CD4-positive, CD25-positive, alpha-beta regulatory T cell (primary cell): ENCODE measurements around the gene LMAN2. TPM values are rescaled to one million over a fixed set of nuclear protein-coding genes. Genes with fewer than 3 reads are reported as not detected.
"Not testable (repeated sequence)": the region's sequence is repeated elsewhere in the genome, so short reads cannot be mapped to it uniquely, and the experiment has no call there.

Experiments used
- ATAC-seq, 2 donors: fragments of 150-1000 bp; cut with Tn5 transposase; one replicate each; pipeline ENCODE4 v1.10.0; 2021; ENCODE audit warnings: low read depth in 2 of 2, moderate number of reproducible peaks in 2 of 2, moderate library complexity in 1 of 2
- DNase-seq, 3 donors: peaks; one replicate each; pipeline versions ENCODE4 v3.0.0 to v3.0.0-alpha.2; 2012 to 2022; ENCODE audit warnings: mixed read lengths in 1 of 3
- H3K27ac ChIP-seq: one replicate; pipeline ENCODE4 v1.7.0; 2013; ENCODE audit warnings: mild to moderate bottlenecking, low read length; ENCODE audit not compliant: insufficient read depth, poor library complexity, severe bottlenecking
- H3K27me3 ChIP-seq: one replicate; pipeline ENCODE4 v1.7.0; 2013; ENCODE audit warnings: low read length; ENCODE audit not compliant: control insufficient read depth, insufficient read depth
- H3K36me3 ChIP-seq: one replicate; pipeline ENCODE4 v1.7.0; 2013; ENCODE audit warnings: mild to moderate bottlenecking, low read length, moderate library complexity; ENCODE audit not compliant: control insufficient read depth, insufficient read depth
- H3K4me1 ChIP-seq: 2 replicates; pipeline ENCODE4 v1.7.0; 2013; ENCODE audit warnings: mild to moderate bottlenecking, low read length; ENCODE audit not compliant: insufficient read depth, control insufficient read depth, poor library complexity, severe bottlenecking
- H3K4me3 ChIP-seq: one replicate; pipeline ENCODE4 v1.7.0; 2013; ENCODE audit warnings: low read depth, mild to moderate bottlenecking, low read length, moderate library complexity
- H3K9me3 ChIP-seq, 2 experiments: 1 replicate in 1 of 2; 2 replicates in 1 of 2; pipeline ENCODE4 v1.7.0; 2013; ENCODE audit warnings: low read length in 2 of 2, mild to moderate bottlenecking in 1 of 2, moderate library complexity in 1 of 2; ENCODE audit not compliant: control insufficient read depth in 2 of 2
- H3K27ac Mint-ChIP-seq, 3 donors: one replicate each; pipeline ENCODE4 v1.8.0; 2020 to 2022; ENCODE audit warnings: mild to moderate bottlenecking in 3 of 3, mixed read lengths in 3 of 3, moderate library complexity in 2 of 3
- H3K27me3 Mint-ChIP-seq: one replicate; pipeline ENCODE4 v1.8.0; 2022; ENCODE audit warnings: mild to moderate bottlenecking, mixed read lengths
- H3K36me3 Mint-ChIP-seq: one replicate; pipeline ENCODE4 v1.8.0; 2020; ENCODE audit warnings: mixed read lengths
- H3K4me1 Mint-ChIP-seq, 4 donors: one replicate each; pipeline ENCODE4 v1.8.0; 2020 to 2022; ENCODE audit warnings: mixed read lengths in 4 of 4, mild to moderate bottlenecking in 1 of 4
- H3K4me3 Mint-ChIP-seq, 4 donors: one replicate each; pipeline ENCODE4 v1.8.0; 2020 to 2022; ENCODE audit warnings: mild to moderate bottlenecking in 4 of 4, mixed read lengths in 4 of 4, moderate library complexity in 3 of 4
- H3K9me3 Mint-ChIP-seq, 7 donors: one replicate each; pipeline ENCODE4 v1.8.0; 2020 to 2022; ENCODE audit warnings: mixed read lengths in 7 of 7, mild to moderate bottlenecking in 3 of 7, moderate library complexity in 2 of 7
- polyA plus RNA-seq, 4 donors: library from polyadenylated mRNA; unstranded; fragments of 300-500 nt; fragmentation: Illumina TruSeq; gene quantifications; one replicate each; pipeline ENCODE4 v1.2.3, GENCODE V29; 2021
- total RNA-seq: library from RNA; stranded (reverse); gene quantifications from one replicate; pipeline ENCODE4 v1.2.3, GENCODE V29; 2022

Gene LMAN2
- total and polyA plus RNA-seq, 5 donors from 2014 or later: 77.9 to 289 (median 237) TPM

DNA sequence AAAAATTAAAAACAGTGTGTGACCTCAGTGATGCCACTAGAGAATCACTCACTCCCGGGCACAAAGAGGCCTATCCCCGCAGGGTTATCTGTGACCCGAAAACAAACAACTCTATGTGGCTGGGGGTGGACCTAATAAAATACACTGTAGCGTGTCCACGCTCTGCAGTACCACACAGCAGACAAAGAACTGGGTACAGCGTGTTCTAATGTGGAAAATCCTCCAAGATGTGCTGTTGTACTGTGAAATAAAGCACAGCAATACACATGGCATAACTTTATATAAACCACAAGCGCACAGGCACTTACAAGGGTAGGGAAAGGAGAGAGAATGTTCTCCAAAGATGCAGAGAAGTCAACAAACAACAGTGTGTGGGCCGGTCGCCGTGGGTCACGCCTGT is 24.6 kb upstream of the LMAN2 start:
- no peaks in the 10 kb centered on the region for H3K9me3 Mint-ChIP-seq
- peaks cover 5 to 59% (median 18%) of the 10 kb centered on the region in 4 donors for H3K4me1 Mint-ChIP-seq
- ATAC-seq: no peak
- Histone ChIP-seq H3K27me3 (no peaks in the 10 kb centered on the region), H3K27ac (no peak overlapping the region), H3K9me3 (no peaks in the 10 kb centered on the region), H3K4me3 (no peak overlapping the region), H3K4me1 (peaks cover 37% of the 10 kb centered on the region), H3K36me3 (peaks cover 9% of the 10 kb centered on the region)
- H3K36me3 Mint-ChIP-seq: no peaks in the 10 kb centered on the region
- peak overlapping the region in 2 of 3 donors; percentile 75 to 85 for H3K27ac Mint-ChIP-seq
- no peaks in the 10 kb centered on the region for H3K27me3 Mint-ChIP-seq
- no peak overlapping the region for H3K4me3 Mint-ChIP-seq
- DNase-seq: no peak

DNA sequence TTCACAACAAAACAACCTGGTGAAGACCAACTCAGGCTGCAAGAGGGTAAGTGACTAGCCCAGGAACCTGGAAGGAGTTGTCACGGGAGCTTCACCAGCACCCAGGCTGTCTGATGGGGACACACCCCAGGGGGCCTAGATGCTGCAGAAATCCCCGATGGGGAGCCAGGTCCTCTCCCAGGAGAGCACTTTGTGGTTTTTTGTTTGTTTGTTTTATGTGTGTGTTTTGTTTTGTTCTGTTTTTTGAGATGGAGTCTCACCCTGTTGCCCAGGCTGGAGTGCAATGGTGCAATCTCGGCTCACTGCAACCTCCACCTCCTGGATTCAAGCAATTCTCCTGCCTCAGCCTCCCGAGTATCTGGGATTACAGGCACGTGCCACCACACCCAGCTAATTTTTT is 24.0 kb upstream of the LMAN2 start:
- not testable (repeated sequence) for H3K4me3 Mint-ChIP-seq, H3K36me3 Mint-ChIP-seq, H3K9me3 ChIP-seq, H3K4me3 ChIP-seq, ATAC-seq, H3K27me3 ChIP-seq, H3K27me3 Mint-ChIP-seq, DNase-seq, H3K27ac ChIP-seq, H3K9me3 Mint-ChIP-seq, H3K36me3 ChIP-seq
- Mint-ChIP-seq H3K4me1 (peaks cover 5 to 61% (median 18%) of the 10 kb centered on the region in 4 donors), H3K27ac (peak overlapping the region; percentile 75 to 92 (median 85))
- H3K4me1 ChIP-seq: peaks cover 41% of the 10 kb centered on the region

- H3K4me3 ChIP-seq: no peak overlapping the region
- H3K27me3 ChIP-seq: no peaks in the 10 kb centered on the region
- no peaks in the 10 kb centered on the region for H3K9me3 ChIP-seq
- no peak for ATAC-seq
- H3K27ac Mint-ChIP-seq: peak overlapping the region; percentile 85 to 93 (median 86)
- H3K4me3 Mint-ChIP-seq: peak overlapping the region; percentile 19 to 68 (median 49)
- H3K36me3 Mint-ChIP-seq: peaks cover 3% of the 10 kb centered on the region
- H3K27ac ChIP-seq: peak overlapping the region; percentile 69
- no peaks in the 10 kb centered on the region for H3K27me3 Mint-ChIP-seq
- H3K4me1 Mint-ChIP-seq: peaks cover 7 to 66% (median 23%) of the 10 kb centered on the region in 4 donors
- DNase-seq: no peak
- H3K4me1 ChIP-seq: peaks cover 54% of the 10 kb centered on the region
- H3K36me3 ChIP-seq: peaks cover 16% of the 10 kb centered on the region
- no peaks in the 10 kb centered on the region for H3K9me3 Mint-ChIP-seq
These were observed 22.7 kb upstream of the LMAN2 start for GRCh38 chr5:177374211-177374610.

- H3K4me3 ChIP-seq: no peak overlapping the region
- Mint-ChIP-seq H3K4me1 (peaks cover 10 to 68% (median 26%) of the 10 kb centered on the region in 4 donors), H3K27me3 (no peaks in the 10 kb centered on the region), H3K27ac (peak overlapping the region; percentile 85 to 93 (median 86)), H3K36me3 (peaks cover 7% of the 10 kb centered on the region), H3K9me3 (no peaks in the 10 kb centered on the region), H3K4me3 (peak overlapping the region in 3 of 4 donors; percentile 19 to 63 (median 43))
- no peak for ATAC-seq
- peaks cover 58% of the 10 kb centered on the region for H3K4me1 ChIP-seq
- no peaks in the 10 kb centered on the region for H3K9me3 ChIP-seq
- H3K36me3 ChIP-seq: peaks cover 19% of the 10 kb centered on the region
- peak overlapping the region; percentile 69 for H3K27ac ChIP-seq
- DNase-seq: no peak
- H3K27me3 ChIP-seq: no peaks in the 10 kb centered on the region
These were observed 22.3 kb upstream of the LMAN2 start for GRCh38 chr5:177373806-177374205.

DNA sequence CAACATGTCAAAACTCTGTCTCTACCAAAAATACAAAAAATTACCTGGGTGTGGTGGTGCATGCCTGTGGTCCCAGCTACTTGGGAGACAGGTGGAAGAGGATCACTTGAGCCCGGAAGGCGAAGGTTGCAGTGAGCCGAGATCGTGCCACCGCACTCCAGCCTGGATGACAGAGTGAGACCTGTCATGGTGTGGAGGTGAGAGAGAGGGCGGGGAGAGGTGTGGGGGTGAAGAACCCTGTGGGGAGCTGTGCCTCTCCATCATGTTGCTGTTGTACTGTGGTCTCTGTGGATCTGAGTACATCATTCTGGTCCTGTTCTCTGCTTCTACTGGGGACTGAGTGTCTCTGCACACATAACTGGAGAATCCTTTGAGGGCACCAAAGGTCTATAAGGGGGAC is 21.4 kb upstream of the LMAN2 start:
- DNase-seq (no peak), ATAC-seq (peak in 1 of 2 donors; percentile 6)
- Histone ChIP-seq H3K4me1 (peaks cover 59% of the 10 kb centered on the region), H3K9me3 (no peaks in the 10 kb centered on the region), H3K36me3 (peaks cover 28% of the 10 kb centered on the region), H3K27me3 (no peaks in the 10 kb centered on the region), H3K4me3 (peak overlapping the region; percentile 51), H3K27ac (peak overlapping the region; percentile 69)
- peak overlapping the region; percentile 63 to 83 (median 74) for H3K4me3 Mint-ChIP-seq
- H3K9me3 Mint-ChIP-seq: no peaks in the 10 kb centered on the region
- peaks cover 14% of the 10 kb centered on the region for H3K36me3 Mint-ChIP-seq
- H3K27ac Mint-ChIP-seq: peak overlapping the region; percentile 70 to 93 (median 85)
- H3K4me1 Mint-ChIP-seq: peaks cover 10 to 76% (median 33%) of the 10 kb centered on the region in 4 donors
- H3K27me3 Mint-ChIP-seq: no peaks in the 10 kb centered on the region

DNA sequence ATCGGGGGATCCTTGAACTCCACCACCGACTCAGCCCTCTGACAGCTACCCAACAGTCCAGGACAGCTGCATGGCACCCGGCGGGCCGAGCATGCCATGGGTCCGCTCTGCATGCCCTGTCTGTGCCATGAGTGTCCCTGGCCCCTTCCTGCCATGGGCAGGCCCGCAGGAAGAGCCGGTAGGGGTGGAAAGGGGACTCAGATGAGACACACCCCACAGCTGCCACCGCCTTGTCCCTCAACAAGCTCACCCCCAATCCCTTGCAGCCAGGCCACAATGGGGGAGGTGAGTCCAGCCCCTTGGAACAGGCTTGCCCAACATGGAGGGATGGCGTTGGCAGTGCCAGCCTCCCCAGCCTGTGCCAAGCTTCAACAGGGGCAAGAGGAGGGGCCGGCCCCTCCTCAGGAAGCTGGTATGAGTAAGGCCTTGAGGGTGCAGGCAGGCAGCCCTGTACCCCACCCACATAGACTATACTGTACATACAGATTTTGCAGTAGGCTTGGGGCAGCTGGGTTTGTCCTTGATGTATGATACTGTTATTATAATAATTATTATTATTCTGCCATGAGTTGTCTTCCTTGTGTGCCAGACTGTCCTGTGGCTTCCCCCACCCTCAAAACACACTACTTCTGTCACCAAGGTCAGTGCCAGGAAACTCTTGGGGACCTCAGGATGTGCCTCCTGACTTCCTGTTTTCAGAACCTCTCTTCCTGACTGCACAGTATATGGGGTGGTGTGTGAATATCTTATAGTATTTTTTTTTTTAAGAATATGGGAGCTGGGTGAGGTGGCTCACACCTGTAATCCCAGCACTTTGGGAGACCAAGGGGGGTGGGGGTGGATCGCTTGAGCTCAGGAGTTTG is 20.8 kb upstream of the LMAN2 start:
- Histone ChIP-seq H3K27ac (peak overlapping the region; percentile 69), H3K36me3 (peaks cover 34% of the 10 kb centered on the region), H3K4me1 (peaks cover 59% of the 10 kb centered on the region), H3K27me3 (no peaks in the 10 kb centered on the region), H3K9me3 (no peaks in the 10 kb centered on the region), H3K4me3 (peak overlapping the region; percentile 51)
- H3K27ac Mint-ChIP-seq: peak overlapping the region; percentile 85 to 93 (median 85)
- H3K4me3 Mint-ChIP-seq: peak overlapping the region; percentile 58 to 78 (median 66)
- H3K4me1 Mint-ChIP-seq: peaks cover 10 to 78% (median 33%) of the 10 kb centered on the region in 4 donors
- peaks cover 14% of the 10 kb centered on the region for H3K36me3 Mint-ChIP-seq
- peak; percentile 71 to 82 for ATAC-seq
- peak in 1 of 3 donors; percentile 84 for DNase-seq
- H3K9me3 Mint-ChIP-seq: no peaks in the 10 kb centered on the region
- no peaks in the 10 kb centered on the region for H3K27me3 Mint-ChIP-seq

- Mint-ChIP-seq H3K4me1 (peaks cover 10 to 83% (median 33%) of the 10 kb centered on the region in 4 donors), H3K9me3 (no peaks in the 10 kb centered on the region), H3K27ac (peak overlapping the region in 2 of 3 donors; percentile 63 to 85), H3K36me3 (peaks cover 14% of the 10 kb centered on the region), H3K4me3 (peak overlapping the region; percentile 1 to 78 (median 66)), H3K27me3 (no peaks in the 10 kb centered on the region)
- DNase-seq (no peak), ATAC-seq (no peak)
- H3K4me1 ChIP-seq: peaks cover 59% of the 10 kb centered on the region
- peaks cover 41% of the 10 kb centered on the region for H3K36me3 ChIP-seq
- H3K9me3 ChIP-seq: no peaks in the 10 kb centered on the region
- peak overlapping the region; percentile 32 for H3K4me3 ChIP-seq
- H3K27ac ChIP-seq: peak overlapping the region; percentile 69
- no peaks in the 10 kb centered on the region for H3K27me3 ChIP-seq
These were observed 19.9 kb upstream of the LMAN2 start for GRCh38 chr5:177371120-177372033.
